HG03097 (cell line): ENCODE results near the gene DFFA.
A peak's percentile ranks its signal among the peaks of the same experiment; 100 is the strongest.
"Not testable (repeated sequence)": the region's sequence is repeated elsewhere in the genome, so short reads cannot be mapped to it uniquely, and the experiment has no call there.

Source experiments
- ATAC-seq: cut with Tn5 transposase; IDR thresholded peaks from one replicate; pipeline ENCODE4 v1.9.1; 2021; ENCODE audit not compliant: unreplicated experiment, low FRiP score

Gene DFFA

DNA sequence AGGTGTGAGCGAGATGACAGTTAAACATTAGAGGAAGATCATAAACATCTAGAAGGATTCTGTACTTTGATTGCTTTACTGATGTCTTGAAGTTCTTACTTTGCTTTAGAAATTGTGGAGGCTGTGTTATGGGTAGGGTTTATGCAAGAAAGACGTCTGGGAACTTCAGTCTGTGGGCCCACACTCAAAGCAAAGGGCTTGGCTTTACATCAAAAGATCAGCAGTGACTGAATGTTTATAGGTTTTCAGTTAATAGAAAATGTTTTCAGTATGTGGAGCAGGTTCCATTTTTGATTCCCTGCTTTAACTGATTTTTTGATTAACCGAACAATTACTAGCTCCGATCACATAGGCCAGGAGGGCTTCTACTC, 34.3 kb upstream of the DFFA start:
- ATAC-seq, result no peak

DNA sequence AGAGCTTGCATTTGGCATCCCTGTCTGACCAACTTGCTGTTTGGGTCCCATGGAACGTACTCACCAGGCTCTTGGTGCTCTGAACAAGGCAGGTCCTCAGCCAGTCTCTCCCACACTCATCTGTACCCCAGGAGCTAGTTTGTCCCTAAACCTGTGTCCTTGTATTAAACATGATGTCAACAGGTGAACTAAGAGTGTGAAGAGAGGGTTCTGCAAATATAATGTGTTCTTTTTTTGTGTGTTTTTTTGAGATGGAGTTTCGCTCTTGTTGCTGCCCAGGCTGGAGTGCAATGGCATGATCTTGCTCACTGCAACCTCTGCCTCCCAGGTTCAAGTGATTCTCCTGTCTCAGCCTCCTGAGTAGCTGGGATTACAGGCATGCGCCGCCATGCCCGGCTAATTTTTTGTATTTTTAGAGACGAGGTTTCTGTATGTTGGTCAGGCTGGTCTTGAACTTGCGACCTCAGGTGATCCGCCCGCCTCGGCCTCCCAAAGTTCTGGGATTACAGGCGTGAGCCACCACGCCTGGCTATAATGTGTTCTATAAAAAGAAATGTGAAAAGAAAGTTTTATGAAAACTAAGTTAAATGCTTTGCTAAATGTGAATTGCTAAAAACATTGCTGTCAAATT, 33.8 kb upstream of the DFFA start:
- not testable (repeated sequence) for ATAC-seq

DNA sequence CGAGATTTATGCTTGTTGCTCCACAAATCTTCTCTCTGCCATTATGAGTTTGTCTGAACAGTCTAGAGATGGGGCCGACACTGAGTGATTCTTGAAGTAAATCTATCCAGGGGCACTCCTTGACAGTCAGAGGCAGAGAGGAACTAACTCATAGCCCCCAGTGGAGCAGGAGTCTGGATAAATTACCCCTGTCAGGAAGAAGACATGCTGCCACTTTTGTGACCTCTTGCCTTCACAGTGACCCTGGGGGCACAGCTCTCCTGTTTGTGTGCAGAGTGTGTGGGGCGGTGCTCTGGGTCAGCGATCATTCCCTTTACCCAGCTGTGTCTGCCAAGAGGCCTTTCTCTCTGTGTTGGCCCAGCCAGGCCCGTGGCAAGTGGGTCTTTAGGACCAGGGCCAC, 31.9 kb upstream of the DFFA start:
- ATAC-seq, result no peak

DNA sequence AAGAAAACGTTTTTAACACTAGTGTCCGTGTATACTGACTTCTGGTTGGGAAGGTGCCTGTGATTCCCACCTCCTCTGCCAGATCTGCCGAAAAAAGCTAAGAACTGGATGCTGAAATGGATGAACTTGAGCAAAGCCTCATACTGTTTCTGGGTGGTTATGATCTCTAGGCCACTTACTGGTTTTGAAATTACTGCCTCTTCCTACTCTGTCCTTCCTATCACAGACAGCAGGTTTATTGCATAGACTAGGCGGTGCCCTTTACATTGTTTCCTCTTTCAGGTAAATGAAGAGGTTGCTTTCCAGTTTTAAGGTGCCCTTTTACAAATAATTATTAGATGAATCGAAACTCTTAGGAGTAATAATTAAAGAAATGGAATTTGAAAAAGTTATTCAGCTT, 29.9 kb upstream of the DFFA start:
- ATAC-seq, result no peak

DNA sequence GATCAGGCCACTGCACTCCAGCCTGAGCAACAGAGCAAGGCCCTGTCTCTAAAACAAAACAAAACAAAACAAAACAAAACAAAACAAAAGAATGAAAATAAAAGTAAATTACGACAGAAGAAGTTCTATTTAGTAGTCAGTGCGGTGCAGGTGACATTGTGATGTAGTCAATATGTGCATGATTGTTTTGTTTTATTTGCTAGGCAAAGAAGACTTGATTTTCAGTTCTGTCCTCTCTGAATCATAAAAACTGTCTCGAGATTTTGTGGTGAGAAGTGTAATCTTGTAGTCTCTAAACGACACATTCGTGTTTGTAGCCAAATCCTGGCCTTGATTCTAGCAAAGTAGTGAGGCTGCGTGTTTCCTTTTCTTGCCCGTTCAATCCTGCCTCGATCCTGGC, 25.9 kb upstream of the DFFA start:
- ATAC-seq, result no peak

DNA sequence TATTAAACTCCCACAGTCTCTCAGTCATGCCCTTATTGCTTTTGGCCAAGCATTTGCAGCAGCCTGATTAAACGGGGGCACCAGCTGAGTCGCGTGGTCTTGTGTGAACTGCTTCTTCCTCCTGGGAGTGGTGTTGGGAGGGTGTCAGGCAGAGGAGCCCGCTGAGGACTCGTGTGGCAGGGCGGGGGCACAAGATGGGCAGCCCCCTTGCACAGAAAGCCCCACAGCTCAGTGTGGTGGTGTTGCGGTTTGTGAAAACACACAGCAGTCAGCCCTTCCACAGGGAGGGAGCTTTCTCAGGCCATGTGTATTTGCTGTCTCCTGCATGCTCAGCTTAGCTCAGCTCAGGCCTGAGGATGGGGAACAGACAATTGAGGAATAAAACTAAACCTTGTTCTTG, 24.8 kb upstream of the DFFA start:
- no peak for ATAC-seq

DNA sequence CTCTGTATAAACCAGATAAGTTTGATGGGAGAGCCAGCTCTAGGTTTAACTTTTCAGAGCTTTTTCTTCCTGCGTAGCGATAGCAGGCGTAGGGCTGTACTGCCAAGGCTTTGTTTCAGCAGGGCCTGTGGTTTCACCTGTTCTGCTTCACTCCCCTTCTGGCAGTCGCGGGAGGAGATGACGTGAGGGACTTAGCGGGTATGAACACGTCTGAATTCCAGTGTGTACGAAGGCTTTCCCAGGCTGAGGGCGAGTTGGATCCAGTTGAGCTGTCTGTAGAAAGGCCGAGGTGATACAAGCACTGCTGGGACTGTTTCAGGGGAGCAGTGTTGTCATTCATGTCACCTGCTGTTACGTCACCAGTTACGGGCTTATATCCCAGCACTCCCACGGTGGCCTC, 23.6 kb upstream of the DFFA start:
- no peak for ATAC-seq

DNA sequence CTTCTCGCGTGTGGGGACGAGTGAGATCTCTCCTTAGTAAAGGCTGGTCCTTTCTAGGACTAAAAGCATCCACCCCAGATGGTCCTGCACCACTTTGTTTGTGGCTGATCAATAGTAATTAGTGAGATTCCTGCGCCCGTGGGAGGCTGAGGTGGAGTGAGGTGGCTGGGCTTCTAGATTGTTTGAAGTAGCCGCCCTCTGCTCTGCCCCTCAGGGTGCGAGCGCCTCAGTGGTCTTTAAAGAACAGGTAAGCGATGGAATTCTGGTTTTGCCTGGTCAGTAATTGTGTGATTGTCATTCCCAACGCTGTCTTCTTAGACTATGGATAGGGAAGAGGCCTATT, 23.1 kb upstream of the DFFA start:
- ATAC-seq, result no peak

DNA sequence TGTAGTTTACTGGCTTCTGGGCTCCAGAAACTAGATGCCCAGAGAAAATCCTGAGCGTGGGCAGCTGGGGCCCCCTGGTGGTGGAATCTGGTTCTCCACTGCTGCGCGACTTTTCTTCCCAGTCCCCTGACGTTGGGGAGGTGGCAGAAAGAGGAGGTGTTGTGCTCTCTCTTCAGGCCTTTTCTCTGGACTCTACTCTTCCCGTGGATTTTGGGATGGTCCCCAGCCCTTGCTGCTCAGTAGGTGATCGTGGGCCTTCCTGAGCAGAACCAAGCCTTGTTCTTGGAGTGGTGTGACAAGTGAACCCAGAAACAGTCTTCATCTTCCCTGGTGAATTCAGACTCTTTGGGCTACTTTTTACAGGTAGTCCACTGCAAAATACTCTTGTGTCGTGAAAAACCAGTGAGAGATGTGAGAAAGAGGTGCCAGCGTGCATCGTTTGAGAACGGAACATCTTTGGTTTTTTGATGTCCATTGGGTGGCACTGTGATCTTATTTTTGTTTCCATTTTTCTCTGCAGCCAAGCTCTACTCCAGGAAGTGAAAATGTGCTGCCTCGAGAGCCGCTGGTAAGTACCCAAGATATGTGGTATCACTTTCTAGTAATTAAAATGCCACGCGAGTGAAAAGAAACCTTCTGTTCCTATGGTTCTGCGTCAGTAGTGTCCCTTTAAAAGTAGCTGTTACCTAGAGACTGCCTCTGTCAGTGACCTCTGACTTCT, 22.6 kb upstream of the DFFA start:
- peak; percentile 71 for ATAC-seq

DNA sequence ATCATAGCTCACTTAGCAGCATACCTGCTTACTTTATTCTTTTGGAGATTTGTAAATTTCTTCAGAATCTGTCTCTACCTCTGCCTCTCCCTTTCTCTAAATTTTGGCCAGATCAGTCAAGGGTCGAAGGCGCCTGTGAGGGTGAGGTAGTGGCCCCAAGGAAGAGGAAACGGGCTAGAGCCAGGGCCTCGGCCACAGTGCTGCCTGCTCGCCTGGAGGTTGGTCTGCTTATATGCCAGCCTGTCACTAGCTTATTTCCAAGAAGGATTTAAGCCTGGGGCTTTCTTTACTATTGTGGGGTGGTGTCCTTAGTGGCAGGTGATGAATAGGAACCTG, 22.1 kb upstream of the DFFA start:
- ATAC-seq, result no peak

DNA sequence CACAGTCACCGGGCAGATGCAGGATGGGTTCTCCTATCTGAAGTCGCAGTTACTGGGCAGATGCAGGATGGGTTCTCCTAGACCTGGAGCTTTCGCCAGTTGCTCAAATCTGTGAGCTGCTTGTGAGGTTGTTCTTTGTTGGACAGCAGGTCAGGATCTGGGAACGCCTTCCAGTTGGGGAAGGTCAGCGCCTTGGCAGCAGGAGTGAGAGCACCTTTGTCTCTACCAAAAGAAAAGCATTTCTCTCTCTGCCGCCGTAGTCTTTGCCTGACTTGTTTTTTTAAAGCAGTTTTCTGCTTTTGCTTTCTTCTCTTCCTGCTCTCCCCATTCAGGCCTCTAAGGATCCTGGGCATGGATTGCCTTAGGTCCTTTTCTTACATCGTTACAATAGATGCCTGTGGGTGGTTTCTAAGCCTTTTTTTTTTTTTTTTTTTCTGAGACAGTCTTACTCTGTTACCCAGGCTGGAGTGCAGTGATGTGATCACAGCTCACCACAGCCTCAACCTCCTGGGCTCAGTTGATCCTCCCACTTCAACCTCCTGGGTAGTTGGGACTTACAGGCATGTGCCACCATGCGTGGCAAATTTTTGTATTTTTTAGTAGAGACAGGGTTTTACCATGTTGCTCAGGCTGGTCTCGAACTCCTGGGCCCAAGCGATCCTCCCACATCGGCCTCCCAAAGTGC, 18.1 kb upstream of the DFFA start:
- no peak for ATAC-seq

DNA sequence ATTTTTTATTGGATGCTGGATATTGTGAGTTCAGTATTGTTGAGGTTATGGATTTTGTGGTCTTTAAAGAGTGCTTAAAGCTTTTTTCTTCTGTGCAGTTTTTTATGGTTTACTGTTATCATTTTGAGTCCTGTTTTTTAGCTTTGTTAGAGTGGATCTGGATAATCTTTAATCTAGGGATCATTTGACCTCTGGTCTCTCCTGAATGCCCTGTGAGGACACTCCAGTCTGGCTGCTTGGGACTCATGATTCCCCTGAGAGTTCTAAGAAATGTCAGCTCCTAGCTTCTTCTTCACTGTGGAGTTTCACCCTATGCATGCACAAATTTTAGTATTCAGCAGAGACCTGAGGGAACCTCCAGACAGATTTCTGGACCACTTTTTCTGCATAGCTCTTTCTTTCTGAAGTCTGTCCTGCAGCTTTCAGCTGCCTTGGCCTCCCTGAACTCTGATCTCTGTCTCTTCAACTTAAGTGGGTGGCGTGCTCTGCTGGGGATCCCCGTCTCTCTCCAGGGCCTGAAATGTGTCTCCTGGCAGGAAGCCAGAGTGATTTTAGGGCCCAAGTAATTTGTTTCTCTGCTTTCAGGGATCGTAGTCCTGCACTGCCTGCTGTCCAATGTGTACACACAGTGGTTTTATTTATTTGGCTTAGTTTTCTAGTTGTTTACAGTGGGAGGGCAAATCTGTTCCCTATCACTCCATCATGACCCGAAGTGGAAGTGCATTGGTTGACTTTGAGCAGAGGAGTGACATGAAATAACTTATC, 17.1 kb upstream of the DFFA start:
- no peak for ATAC-seq

DNA sequence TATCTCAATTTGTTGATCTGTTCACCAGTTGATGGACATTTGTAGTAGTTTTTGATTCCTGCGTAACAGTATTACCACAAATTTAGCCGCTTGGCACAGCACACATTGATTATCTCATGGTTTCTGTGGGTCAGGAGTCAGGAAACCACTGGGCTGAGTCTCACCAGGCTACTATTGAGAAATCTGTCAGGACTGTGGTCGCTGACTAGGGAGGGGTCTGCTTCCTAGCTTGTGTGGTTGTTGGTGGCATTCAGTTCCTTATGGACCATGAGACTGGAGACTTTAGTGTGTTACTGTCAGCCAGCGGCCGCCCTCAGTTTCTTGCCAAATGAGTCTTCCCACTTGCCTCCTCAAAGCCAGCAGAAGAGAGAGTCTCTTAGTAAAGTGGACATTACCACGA, 12.2 kb upstream of the DFFA start:
- ATAC-seq, result no peak

DNA sequence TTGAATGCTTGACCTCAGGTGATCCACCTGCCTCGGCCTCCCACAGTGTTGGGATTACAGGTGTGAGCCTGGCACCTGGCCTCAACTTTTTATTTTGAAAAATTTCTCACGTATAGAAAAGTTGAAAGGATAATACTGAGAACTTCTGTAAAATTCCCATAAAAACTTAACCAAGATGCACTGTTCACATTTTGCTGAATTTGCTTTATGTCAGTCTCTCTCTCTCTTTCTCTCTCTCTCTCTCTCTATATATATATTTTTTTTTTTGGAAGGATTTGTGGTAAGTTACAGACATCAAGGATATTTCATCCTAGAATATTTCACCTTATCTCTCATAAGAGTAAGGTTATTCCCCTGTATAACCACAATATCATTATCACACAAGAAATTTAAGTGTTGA, 8.3 kb upstream of the DFFA start:
- no peak for ATAC-seq

DNA sequence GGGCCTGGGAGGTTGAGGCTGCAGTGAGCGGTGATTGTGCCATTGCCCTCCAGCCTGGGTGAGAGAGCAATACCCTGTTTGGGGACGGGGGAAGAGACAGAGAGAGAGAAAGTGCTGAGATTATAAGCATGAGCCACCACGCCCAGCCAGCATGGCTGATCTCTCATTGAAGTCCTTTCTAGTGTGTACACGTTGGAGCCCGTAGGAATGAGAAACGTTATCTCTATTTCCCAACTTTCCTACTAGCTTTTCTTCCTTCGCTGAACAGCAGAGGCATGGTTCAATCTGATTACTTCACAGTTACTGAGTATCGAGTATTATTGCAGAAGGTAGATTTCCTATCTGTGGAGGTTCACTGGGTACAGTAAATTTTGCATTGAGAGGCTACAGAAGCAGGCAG, 7.0 kb upstream of the DFFA start:
- ATAC-seq, result no peak

DNA sequence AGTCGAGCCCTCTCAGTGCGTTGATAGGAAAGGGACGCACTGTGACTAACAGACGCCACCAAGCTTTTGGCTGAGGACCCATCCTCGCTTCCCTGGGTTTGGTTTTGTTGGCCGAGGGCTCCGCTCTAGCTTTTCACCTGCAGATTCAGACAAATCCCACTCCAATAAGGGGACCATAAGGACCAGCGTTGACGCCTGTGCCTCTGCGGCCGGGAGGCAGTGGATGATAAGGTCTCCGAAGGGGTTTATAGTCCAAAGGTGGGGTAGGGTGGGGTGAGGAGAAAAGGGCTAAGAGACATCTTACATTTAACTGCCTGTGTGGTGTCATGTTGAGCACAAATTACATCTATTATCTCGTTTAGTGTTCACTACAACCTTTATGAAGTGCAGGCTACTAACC, 3.2 kb upstream of the DFFA start:
- no peak for ATAC-seq

DNA sequence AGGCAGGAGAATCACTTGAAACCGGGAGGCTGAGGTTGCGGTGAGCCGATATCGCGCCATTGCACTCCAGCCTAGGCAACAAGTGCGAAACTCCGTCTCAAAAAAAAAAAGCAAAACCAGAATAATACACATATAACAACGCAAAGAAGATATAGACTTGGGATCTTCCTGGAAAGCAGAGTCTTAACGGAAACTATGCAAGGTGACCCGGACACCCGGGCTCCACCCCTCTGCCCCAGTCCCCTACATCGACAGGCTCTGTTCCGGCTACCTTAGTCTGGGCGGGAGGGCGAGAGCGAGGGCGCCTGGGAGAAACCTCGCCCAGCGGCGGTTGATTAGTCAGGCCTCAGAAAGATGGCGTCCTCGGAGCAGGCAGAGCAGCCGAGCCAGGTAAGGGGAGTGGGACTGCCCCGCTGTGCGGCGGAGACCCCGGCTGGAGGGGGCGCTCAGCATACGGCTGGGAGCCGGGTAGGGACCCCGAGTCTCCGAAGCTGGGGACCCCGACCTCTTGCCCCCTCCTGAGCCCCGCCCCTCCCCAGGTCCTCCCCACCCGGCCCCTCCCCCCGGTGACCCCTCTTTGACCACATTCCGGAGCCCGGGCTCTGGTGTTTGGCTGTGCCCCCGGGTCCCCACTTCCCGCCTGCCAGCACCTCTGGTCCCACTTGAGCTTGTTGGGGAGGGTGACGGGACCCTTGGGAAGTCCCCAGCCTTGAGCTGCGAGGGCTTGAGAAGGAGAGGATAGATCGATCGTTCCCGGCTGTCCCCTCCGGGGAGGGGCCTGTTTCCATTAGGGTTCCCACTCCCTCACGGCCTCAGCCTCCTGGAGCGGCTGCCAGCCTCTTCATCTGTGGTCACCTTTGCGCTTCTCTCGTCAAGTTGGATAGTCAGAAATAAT, 2.5 kb upstream of the DFFA start, which contains the start of gene PEX14:
Gene PEX14, plus strand, starts transcription at position 338 of the 895 bp plus-strand sequence. Its CDS starts 17 bp downstream, at position 355.
- peak; percentile 55 for ATAC-seq

DNA sequence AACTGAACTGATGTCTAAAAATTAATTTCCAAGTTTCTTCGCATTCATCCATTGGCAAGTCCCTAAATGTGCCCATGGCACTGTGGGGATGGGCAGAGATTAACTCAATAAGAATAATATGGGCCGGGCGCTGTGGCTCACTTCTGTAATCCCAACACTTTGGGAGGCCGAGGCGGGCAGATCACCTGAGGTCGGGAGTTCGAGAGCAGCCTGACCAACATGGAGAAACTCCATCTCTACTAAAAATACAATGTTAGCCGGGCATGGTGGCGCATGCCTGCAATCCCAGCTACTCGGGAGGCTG, 1.9 kb upstream of the DFFA start:
- not testable (repeated sequence) for ATAC-seq

DNA sequence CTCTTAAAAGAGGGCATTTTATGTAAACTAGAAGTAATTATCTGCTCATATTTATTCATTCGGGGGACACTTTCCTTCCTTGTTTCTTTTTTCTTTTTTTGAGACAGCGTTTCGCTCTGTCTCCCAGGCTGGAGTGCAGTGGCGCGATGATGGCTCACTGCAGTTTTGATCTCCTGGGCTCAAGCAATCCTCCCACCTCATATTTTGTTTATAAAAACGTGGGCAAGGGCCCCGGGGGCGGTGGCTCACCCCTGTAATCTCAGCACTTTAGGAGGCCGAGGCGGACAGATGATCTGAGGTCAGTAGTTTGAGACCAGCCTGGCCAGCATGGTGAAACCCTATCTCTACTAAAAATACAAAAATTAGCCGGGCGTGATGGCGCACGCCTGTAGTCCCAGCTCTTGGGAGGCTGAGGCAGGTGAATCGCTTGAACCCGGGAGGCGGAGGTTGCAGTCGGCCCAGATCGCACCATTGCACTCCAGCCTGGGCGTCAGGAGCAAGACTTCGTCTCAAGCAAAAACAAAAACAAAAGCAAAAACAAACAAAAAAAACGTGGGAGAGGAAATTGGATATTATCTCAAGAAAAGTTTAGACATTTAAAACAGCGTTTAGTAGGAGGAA, 926 bp upstream of the DFFA start:
- no peak for ATAC-seq
